PC-3 (cell line): ENCODE results near the gene PRSS27. TPM values are rescaled to one million over a fixed set of nuclear protein-coding genes. Genes with fewer than 3 reads are reported as not detected.

Experiments
- ATAC-seq: fragments of 200-7000 bp; cut with Tn5 transposase; 2 replicates; pipeline ENCODE4 v1.9.1; 2020; ENCODE audit warnings: mild to moderate bottlenecking, moderate library complexity
- BruUV-seq: library from RNA; stranded (reverse); fragments of 400-500 nt; replicated peaks from 2 replicates; lab custom pipeline; 2021; lab: Mats Ljungman, UMichigan
- CTCF ChIA-PET: fragments of 300-600 bp; sonication (Branson Sonifier 250); formaldehyde crosslinking; loops from one replicate; lab custom pipeline; 2022; ENCODE audit warnings: antibody characterized with exemption; lab: Charles Lee
- POLR2A ChIA-PET: fragments of 300-600 bp; sonication (Branson Sonifier 250); formaldehyde crosslinking; loops from one replicate; lab custom pipeline; 2022; ENCODE audit warnings: antibody characterized with exemption; ENCODE audit not compliant: unreplicated experiment; lab: Charles Lee
- DNase-seq: peaks from one replicate; pipeline ENCODE4 v3.0.0-alpha.2; 2015
- H2AFZ ChIP-seq: fragments of 300-600 bp; sonication (generic); 2 replicates; pipeline ENCODE4 v1.6.0; 2016; ENCODE audit warnings: antibody characterized with exemption, low read length
- H3F3A ChIP-seq: fragments of 300-600 bp; sonication (generic); one replicate; pipeline ENCODE4 v1.6.0; 2017; ENCODE audit warnings: antibody characterized with exemption, low read length, control low read depth, mild to moderate bottlenecking; ENCODE audit not compliant: unreplicated experiment
- H3K27ac ChIP-seq: fragments of 300-600 bp; sonication (generic); 2 replicates; pipeline ENCODE4 v1.5.1; 2016; ENCODE audit warnings: mild to moderate bottlenecking, low read length
- H3K27me3 ChIP-seq: fragments of 300-600 bp; sonication (generic); 2 replicates; pipeline ENCODE4 v1.6.1; 2016; ENCODE audit warnings: low read length, mixed read lengths
- H3K36me3 ChIP-seq: fragments of 300-600 bp; sonication (generic); 2 replicates; pipeline ENCODE4 v1.6.1; 2016; ENCODE audit warnings: low read depth, mixed run types, low read length, mixed read lengths
- H3K4me1 ChIP-seq: fragments of 300-600 bp; sonication (generic); 2 replicates; pipeline ENCODE4 v1.5.1; 2016; ENCODE audit warnings: low read length; ENCODE audit not compliant: insufficient read depth
- H3K4me2 ChIP-seq: fragments of 300-600 bp; sonication (generic); 2 replicates; pipeline ENCODE4 v1.6.0; 2016; ENCODE audit warnings: low read length
- H3K4me3 ChIP-seq: fragments of 300-600 bp; sonication (generic); 2 replicates; pipeline ENCODE4 v1.5.1; 2016; ENCODE audit warnings: mild to moderate bottlenecking, low read length, mixed read lengths
- H3K79me2 ChIP-seq: fragments of 300-600 bp; sonication (generic); 2 replicates; pipeline ENCODE4 v1.6.1; 2017; ENCODE audit warnings: low read length, mixed read lengths
- H3K9ac ChIP-seq: fragments of 300-600 bp; sonication (generic); 2 replicates; pipeline ENCODE4 v1.6.0; 2016; ENCODE audit warnings: mild to moderate bottlenecking, low read length
- H3K9me2 ChIP-seq: fragments of 300-600 bp; sonication (generic); replicated peaks from 2 replicates; pipeline ENCODE4 v1.6.1; 2016; ENCODE audit warnings: mixed run types, low read length, mixed read lengths
- H3K9me3 ChIP-seq: fragments of 300-600 bp; sonication (generic); 2 replicates; pipeline ENCODE4 v1.6.1; 2016; ENCODE audit warnings: low read length, mixed read lengths
- H4K20me1 ChIP-seq: fragments of 300-600 bp; sonication (generic); 2 replicates; pipeline ENCODE4 v1.6.1; 2016; ENCODE audit warnings: low read length, mixed read lengths
- CTCF ChIP-seq: fragments of 300-600 bp; sonication (generic); conservative IDR thresholded peaks from 2 replicates; pipeline ENCODE4 v1.5.1; 2017; ENCODE audit warnings: antibody characterized with exemption, low read depth, mild to moderate bottlenecking, low read length
- EZH2 ChIP-seq: fragments of 300-600 bp; sonication (generic); IDR thresholded peaks from one replicate; pipeline ENCODE4 v1.6.1; 2017; ENCODE audit warnings: antibody characterized with exemption, mild to moderate bottlenecking, low read length; ENCODE audit not compliant: unreplicated experiment
- EZH2phosphoT487 ChIP-seq: fragments of 300-600 bp; sonication (generic); IDR thresholded peaks from 2 replicates; pipeline ENCODE4 v1.6.1; 2018; ENCODE audit warnings: mild to moderate bottlenecking, antibody characterized with exemption, low read length, borderline replicate concordance
- intact Hi-C: fragments of 100-400 bp; cut with micrococcal nuclease; formaldehyde crosslinking; loops from 2 replicates; pipeline ENCODE4 v1.9.0; 2023
- total RNA-seq: library from RNA; depleted of rRNA; stranded (reverse); fragments of >200 nt; gene quantifications from 2 replicates; pipeline ENCODE4 v1.2.3, GENCODE V29; 2014

The PRSS27 gene
- total RNA-seq, 1 experiment from 2014 or later = 1.2 TPM

GRCh38 chr16:2675714-2676113 is 44.3 kb downstream of the PRSS27 start:
- ATAC-seq (no peak), DNase-seq (peak; percentile 50)
- Histone ChIP-seq H3F3A (no peaks in the 10 kb centered on the region), H4K20me1 (no peaks in the 10 kb centered on the region), H3K4me1 (peaks cover 32% of the 10 kb centered on the region), H2AFZ (no peak overlapping the region), H3K9me3 (no peaks in the 10 kb centered on the region), H3K9me2 (no peaks in the 10 kb centered on the region), H3K27ac (no peak overlapping the region), H3K27me3 (no peaks in the 10 kb centered on the region), H3K36me3 (no peaks in the 10 kb centered on the region), H3K4me3 (no peak overlapping the region), H3K9ac (no peak overlapping the region), H3K4me2 (no peak overlapping the region), H3K79me2 (peaks cover 12% of the 10 kb centered on the region)
- POLR2A ChIA-PET = no interaction called here
- TF ChIP-seq EZH2phosphoT487 (no peak), EZH2 (no peak), CTCF (no peak)
- intact Hi-C loops = no loop called here
- BruUV-seq = no TSS peak
- CTCF ChIA-PET = interaction anchor here (0.5 to 0.6 kb wide), 2 partner anchors 16 to 124 kb away, joined by 3 read pairs; no protein-coding TSS in a partner anchor

GRCh38 chr16:2675021-2675420 is 45.0 kb downstream of the PRSS27 start:
- no peaks in the 10 kb centered on the region for H3K36me3 ChIP-seq
- no peak for ATAC-seq
- no peaks in the 10 kb centered on the region for H3F3A ChIP-seq
- no peak for DNase-seq
- H3K9me2 ChIP-seq = no peaks in the 10 kb centered on the region
- no TSS peak for BruUV-seq
- H2AFZ ChIP-seq = no peak overlapping the region
- ChIA-PET CTCF (interaction anchor here (0.6 kb wide), 1 partner anchor 17 kb away, joined by 3 read pairs; no protein-coding TSS in a partner anchor), POLR2A (no interaction called here)
- H3K27me3 ChIP-seq = no peaks in the 10 kb centered on the region
- H3K9me3 ChIP-seq = no peaks in the 10 kb centered on the region
- peaks cover 12% of the 10 kb centered on the region for H3K79me2 ChIP-seq
- intact Hi-C loops = no loop called here
- no peak overlapping the region for H3K4me2 ChIP-seq
- peaks cover 28% of the 10 kb centered on the region for H3K4me1 ChIP-seq
- H3K27ac ChIP-seq = no peak overlapping the region
- TF ChIP-seq EZH2phosphoT487 = no peak
- no peak for TF ChIP-seq EZH2
- no peaks in the 10 kb centered on the region for H4K20me1 ChIP-seq
- H3K9ac ChIP-seq = no peak overlapping the region
- H3K4me3 ChIP-seq = no peak overlapping the region

GRCh38 chr16:2673066-2673999 is 46.7 kb downstream of the PRSS27 start:
- H3K36me3 ChIP-seq = no peaks in the 10 kb centered on the region
- peak; percentile 90 for DNase-seq
- H3K9me2 ChIP-seq = no peaks in the 10 kb centered on the region
- H2AFZ ChIP-seq = peak overlapping the region; percentile 96
- intact Hi-C loops = no loop called here
- peak overlapping the region; percentile 23; the same call in 1 of the 2 replicates for H3K27ac ChIP-seq
- ChIA-PET POLR2A (interaction anchor here (0.7 kb wide), 1 partner anchor 9 kb away, joined by 6 read pairs; the partner anchor contains the start of gene KCTD5), CTCF (no interaction called here)
- H3K79me2 ChIP-seq = peaks cover 12% of the 10 kb centered on the region
- no peaks in the 10 kb centered on the region for H3K27me3 ChIP-seq
- H3K4me2 ChIP-seq = peak overlapping the region; percentile 86
- H3K4me3 ChIP-seq = peak overlapping the region; percentile 84
- no peaks in the 10 kb centered on the region for H3K9me3 ChIP-seq
- 0 out of 2 replicates have a peak overlapping the region, but pooled peaks have one; percentile 37 for H3K9ac ChIP-seq
- no TSS peak for BruUV-seq
- H3K4me1 ChIP-seq = peaks cover 20% of the 10 kb centered on the region
- H4K20me1 ChIP-seq = no peaks in the 10 kb centered on the region
- ATAC-seq = peak; percentile 93
- TF ChIP-seq CTCF = no peak
- TF ChIP-seq EZH2 = no peak
- TF ChIP-seq EZH2phosphoT487 = no peak
- H3F3A ChIP-seq = no peaks in the 10 kb centered on the region
